Measurements from ENCODE around the gene CBX3.

- TF ChIP-seq CTCF (IDR thresholded peaks at IDR 0.05 in 4 of 5, conservative IDR thresholded peaks at IDR 0.05 in 1 of 5), result peak in 1 of 5 experiments; percentile 9
- TF ChIP-seq POLR2A (IDR thresholded peaks at IDR 0.05), result no peak
These were observed 1.5 kb upstream of the CBX3 start for GRCh38 chr7:26200038-26200443.
